ENCODE measurements around the gene FSD1L. TPM values are rescaled to one million over a fixed set of nuclear protein-coding genes. Genes with fewer than 3 reads are reported as not detected.

Gene FSD1L
- total RNA-seq, 6 experiments from 2014 or later = 0.46 to 2.0 (median 1.3) TPM

DNA sequence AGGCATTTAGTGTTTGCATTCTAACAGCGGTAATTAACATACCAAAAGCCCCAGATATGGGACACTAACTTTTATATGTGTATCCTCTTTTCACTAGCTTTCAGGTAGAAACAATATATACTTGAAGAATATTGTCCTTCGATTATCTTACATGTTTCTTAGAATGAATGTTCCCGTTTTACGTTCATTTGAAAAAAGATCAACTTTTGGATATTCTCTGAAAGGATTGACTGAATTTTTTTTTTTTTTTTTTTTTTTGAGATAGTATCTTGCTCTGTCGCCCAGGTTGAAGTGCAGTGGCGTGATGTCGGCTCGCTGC, 32.2 kb upstream of the FSD1L start:
- no peak for ATAC-seq
- intact Hi-C loops (cut with DNase I) = loop anchor here (5.0 to 10.0 kb wide), 2 partner anchors 251 to 258 kb away; no protein-coding TSS in a partner anchor

DNA sequence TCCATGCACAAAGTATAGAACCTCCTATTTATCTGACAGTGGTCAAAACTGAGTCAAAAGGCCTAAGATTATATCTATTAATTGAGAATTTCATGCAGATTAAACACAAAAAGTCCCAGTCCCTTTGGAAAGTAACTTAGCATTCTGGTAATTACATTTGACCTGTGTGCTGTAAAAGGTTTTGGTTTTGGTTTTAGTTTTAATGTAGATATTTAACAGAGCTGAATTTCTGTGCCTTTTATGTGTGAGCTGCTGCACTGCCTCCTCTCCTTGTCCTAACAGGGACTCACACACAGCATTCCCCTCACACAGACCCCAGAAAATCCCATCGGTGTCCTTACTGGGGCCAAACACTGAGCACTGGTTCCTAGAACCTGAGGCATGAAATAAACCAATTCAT, 31.0 kb upstream of the FSD1L start:
- H3K4me1 ChIP-seq = peaks cover 0 to 64% (median 13%) of the 10 kb centered on the region in 4 donors
- TF ChIP-seq, protein P1, sequence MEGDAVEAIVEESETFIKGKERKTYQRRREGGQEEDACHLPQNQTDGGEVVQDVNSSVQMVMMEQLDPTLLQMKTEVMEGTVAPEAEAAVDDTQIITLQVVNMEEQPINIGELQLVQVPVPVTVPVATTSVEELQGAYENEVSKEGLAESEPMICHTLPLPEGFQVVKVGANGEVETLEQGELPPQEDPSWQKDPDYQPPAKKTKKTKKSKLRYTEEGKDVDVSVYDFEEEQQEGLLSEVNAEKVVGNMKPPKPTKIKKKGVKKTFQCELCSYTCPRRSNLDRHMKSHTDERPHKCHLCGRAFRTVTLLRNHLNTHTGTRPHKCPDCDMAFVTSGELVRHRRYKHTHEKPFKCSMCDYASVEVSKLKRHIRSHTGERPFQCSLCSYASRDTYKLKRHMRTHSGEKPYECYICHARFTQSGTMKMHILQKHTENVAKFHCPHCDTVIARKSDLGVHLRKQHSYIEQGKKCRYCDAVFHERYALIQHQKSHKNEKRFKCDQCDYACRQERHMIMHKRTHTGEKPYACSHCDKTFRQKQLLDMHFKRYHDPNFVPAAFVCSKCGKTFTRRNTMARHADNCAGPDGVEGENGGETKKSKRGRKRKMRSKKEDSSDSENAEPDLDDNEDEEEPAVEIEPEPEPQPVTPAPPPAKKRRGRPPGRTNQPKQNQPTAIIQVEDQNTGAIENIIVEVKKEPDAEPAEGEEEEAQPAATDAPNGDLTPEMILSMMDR (IDR thresholded peaks at IDR 0.05) = no peak
- no peak for TF ChIP-seq POLR2A (IDR thresholded peaks at IDR 0.05)
- no peaks in the 10 kb centered on the region for H3K9me3 ChIP-seq
- no peaks in the 10 kb centered on the region for H3K36me3 ChIP-seq
- H3K4me3 ChIP-seq = no peak overlapping the region
- intact Hi-C loops (cut with DNase I) = loop anchor here (5.0 to 10.0 kb wide), 2 partner anchors 252 to 260 kb away; no protein-coding TSS in a partner anchor
- WGBS (ENCODE audit: insufficient coverage, low coverage, low lambda C conversion rate, missing lambda C conversion rate) = 42% methylated on average over 1 of the region's 1 CpG
- peak overlapping the region in 2 of 3 donors; percentile 72 to 88 for H3K27ac ChIP-seq
- DNase-seq (no peak), ATAC-seq (peak in 1 of 4 donors; percentile 13)
- H3K27me3 ChIP-seq = no peaks in the 10 kb centered on the region

More for the DNA sequence above, 32.2 kb upstream of the FSD1L start:
- Histone ChIP-seq H3K27ac (no peak overlapping the region), H3K4me3 (no peak overlapping the region), H3K4me1 (peaks cover 0 to 58% (median 13%) of the 10 kb centered on the region in 4 donors), H3K9me3 (no peaks in the 10 kb centered on the region), H3K36me3 (no peaks in the 10 kb centered on the region), H3K27me3 (no peaks in the 10 kb centered on the region)
- 70% methylated on average over 7 of the region's 8 CpGs for WGBS (ENCODE audit: insufficient coverage, low coverage, low lambda C conversion rate, missing lambda C conversion rate)
- DNase-seq = no peak
- TF ChIP-seq, protein P1 (IDR thresholded peaks at IDR 0.05) = no peak
- TF ChIP-seq POLR2A (IDR thresholded peaks at IDR 0.05) = no peak

DNA sequence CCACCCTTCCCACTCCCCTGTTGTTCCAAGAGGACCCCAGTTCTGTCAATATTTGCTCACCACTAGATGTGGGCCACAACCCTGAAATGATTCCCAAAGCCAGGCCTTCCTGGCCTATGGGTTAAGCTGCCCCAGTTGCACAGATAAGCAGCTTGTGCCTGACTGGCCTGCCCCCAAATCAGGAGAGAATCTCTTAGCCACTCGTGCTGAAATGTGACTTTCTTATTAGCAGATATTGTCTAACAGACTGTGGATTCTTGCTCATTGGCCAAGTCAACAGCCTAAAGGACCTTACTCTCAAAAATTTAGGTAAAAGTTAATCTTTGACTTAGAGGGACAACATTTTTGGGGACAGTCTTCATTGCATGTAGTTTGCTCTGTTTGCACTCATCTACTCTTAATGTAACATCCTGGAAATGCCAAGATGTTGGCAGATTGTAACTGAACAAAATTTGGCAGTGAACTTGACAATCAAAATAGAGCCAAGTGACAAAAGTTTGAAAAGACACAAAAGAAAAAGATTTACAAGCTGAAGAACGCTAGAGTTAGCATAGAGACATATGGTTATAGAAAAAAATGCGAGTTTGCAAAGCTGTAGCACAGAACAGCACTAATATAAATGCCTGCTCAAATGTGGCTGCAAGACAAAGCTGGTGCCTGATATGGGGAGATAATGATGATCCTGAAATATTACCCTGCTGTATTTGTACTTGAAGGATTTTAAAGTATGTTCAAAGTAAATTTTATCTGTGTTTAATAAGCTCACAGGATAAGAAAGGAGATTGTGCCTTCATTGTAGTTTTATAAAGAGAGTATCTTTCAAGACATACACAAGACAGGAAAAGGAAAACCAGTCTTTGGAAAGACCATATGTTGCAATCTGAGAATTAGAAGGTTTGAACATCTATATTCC, 29.0 kb upstream of the FSD1L start:
- H3K4me3 ChIP-seq = peak overlapping the region in 1 of 3 donors; percentile 7
- TF ChIP-seq, protein P1 (IDR thresholded peaks at IDR 0.05) = no peak
- no peak for TF ChIP-seq POLR2A (IDR thresholded peaks at IDR 0.05)
- DNase-seq (peak; percentile 69 to 91 (median 89)), ATAC-seq (peak; percentile 73 to 89 (median 84))
- peak overlapping the region; percentile 56 to 88 (median 72) for H3K27ac ChIP-seq
- intact Hi-C loops (cut with DNase I) = loop anchor here (5.0 to 10.0 kb wide), 2 partner anchors 254 to 262 kb away; no protein-coding TSS in a partner anchor
- no peaks in the 10 kb centered on the region for H3K9me3 ChIP-seq
- H3K4me1 ChIP-seq = peaks cover 0 to 60% (median 13%) of the 10 kb centered on the region in 4 donors
- no peaks in the 10 kb centered on the region for H3K36me3 ChIP-seq
- no peaks in the 10 kb centered on the region for H3K27me3 ChIP-seq
- 21% methylated on average over 3 of the region's 3 CpGs for WGBS (ENCODE audit: insufficient coverage, low coverage, low lambda C conversion rate, missing lambda C conversion rate)

DNA sequence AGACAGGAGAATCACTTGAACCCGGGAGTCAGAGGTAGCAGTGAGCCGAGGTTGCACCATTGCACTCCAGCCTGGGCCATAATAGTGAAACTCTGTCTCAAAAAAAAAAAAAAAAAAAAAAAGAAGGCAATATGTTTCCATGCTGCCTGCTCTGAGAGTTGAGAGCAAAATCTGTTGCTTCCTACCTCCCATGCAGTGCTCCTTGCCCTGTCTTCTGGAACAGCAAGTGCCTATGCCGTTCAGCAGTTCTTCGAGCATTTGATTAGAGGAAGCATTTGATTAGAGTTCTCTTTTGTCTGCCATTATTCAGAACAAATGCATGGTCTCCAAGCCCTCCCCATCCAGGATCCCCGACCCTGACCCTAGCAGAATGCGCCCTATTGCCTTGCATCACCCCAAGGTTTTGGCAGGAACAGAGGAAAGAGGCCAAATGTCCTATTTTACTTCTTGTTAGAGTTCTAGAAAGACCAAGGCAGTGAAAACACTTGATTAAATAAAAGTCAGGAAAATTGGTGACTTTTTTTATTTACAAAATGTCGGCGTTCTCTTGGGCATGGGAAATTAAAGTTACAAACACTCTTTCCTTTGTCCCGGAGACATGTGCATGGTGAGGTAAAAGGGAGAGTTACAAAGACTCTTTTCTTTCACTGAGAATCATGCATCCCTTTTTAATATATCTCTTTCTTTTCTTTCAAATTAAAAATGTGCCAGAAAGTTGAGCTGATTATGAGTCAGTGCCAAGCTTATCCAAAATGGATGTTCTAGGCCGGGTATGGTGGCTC, 27.8 kb upstream of the FSD1L start:
- peak in 3 of 4 donors; percentile 1 to 32 (median 21) for ATAC-seq
- H3K27me3 ChIP-seq = no peaks in the 10 kb centered on the region
- peak overlapping the region in 2 of 3 donors; percentile 72 to 88 for H3K27ac ChIP-seq
- H3K36me3 ChIP-seq = no peaks in the 10 kb centered on the region
- H3K4me3 ChIP-seq = peak overlapping the region in 1 of 3 donors; percentile 7
- no peak for TF ChIP-seq POLR2A (IDR thresholded peaks at IDR 0.05)
- TF ChIP-seq, protein P1 (IDR thresholded peaks at IDR 0.05) = no peak
- peaks cover 0 to 50% (median 13%) of the 10 kb centered on the region in 4 donors for H3K4me1 ChIP-seq
- 39% methylated on average over 10 of the region's 10 CpGs for WGBS (ENCODE audit: insufficient coverage, low coverage, low lambda C conversion rate, missing lambda C conversion rate)
- intact Hi-C loops (cut with DNase I) = loop anchor here (5.0 to 10.0 kb wide), 2 partner anchors 255 to 263 kb away; no protein-coding TSS in a partner anchor
- H3K9me3 ChIP-seq = no peaks in the 10 kb centered on the region
- DNase-seq = peak in 2 of 3 donors; percentile 55 to 62
